Sigmoid colon (tissue), 7 donors: ENCODE measurements around the gene PROP1. TPM values are rescaled to one million over a fixed set of nuclear protein-coding genes. Genes with fewer than 3 reads are reported as not detected.

Experiments
- DNase-seq: peaks from one replicate; pipeline ENCODE4 v3.0.0-alpha.2; 2019
- H3K27ac ChIP-seq, 4 donors: fragments of 200-600 bp; sonication (generic); one replicate each; pipeline ENCODE4 v1.5.1; 2016 to 2019; ENCODE audit warnings: mild to moderate bottlenecking in 1 of 4
- H3K27me3 ChIP-seq, 3 donors: fragments of 200-600 bp; sonication (generic); one replicate each; pipeline ENCODE4 v1.5.1; 2019; ENCODE audit warnings: mild to moderate bottlenecking in 1 of 3
- H3K36me3 ChIP-seq, 4 donors: fragments of 200-600 bp; sonication (generic); one replicate each; pipeline ENCODE4 v1.5.1; 2016 to 2019
- H3K4me1 ChIP-seq, 4 donors: fragments of 200-600 bp; sonication (generic); one replicate each; pipeline ENCODE4 v1.5.1; 2017 to 2019
- H3K4me3 ChIP-seq, 4 donors: fragments of 200-600 bp; sonication (generic); one replicate each; pipeline ENCODE4 v1.5.1; 2017 to 2019; ENCODE audit warnings: mild to moderate bottlenecking in 2 of 4, moderate library complexity in 1 of 4
- H3K9me3 ChIP-seq, 4 donors: fragments of 200-600 bp in 3 of 4; sonication (generic) in 3 of 4; one replicate each; pipeline versions ENCODE4 v1.5.1 to v1.6.1; 2013 to 2019
- EP300 ChIP-seq, 4 donors: sonication (generic); formaldehyde crosslinking; IDR thresholded peaks; one replicate each; pipeline ENCODE4 v1.6.1; 2017; ENCODE audit warnings: antibody characterized with exemption in 4 of 4
- POLR2A ChIP-seq, 2 donors: fragments of 450-650 bp; IDR thresholded peaks; one replicate each; pipeline ENCODE4 v1.6.1; 2016; ENCODE audit warnings: antibody characterized with exemption in 2 of 2, mild to moderate bottlenecking in 2 of 2, moderate library complexity in 2 of 2
- POLR2AphosphoS5 ChIP-seq, 4 donors: sonication (generic); formaldehyde crosslinking; IDR thresholded peaks; one replicate each; pipeline ENCODE4 v1.6.1; 2017; ENCODE audit warnings: antibody characterized with exemption in 4 of 4
- WGBS, 2 donors: extraction: QIAGEN DNeasy Blood & Tissue Kit; methylation state at CpG; one replicate each; pipeline ENCODE4 v1.1.7; 2013; 5-methylcytosine and 5-hydroxymethylcytosine counted together
- intact Hi-C: fragments of 100-400 bp; cut with DNase I; formaldehyde crosslinking; loops from one replicate; pipeline ENCODE4 v1.15.1; 2023
- polyA plus RNA-seq, 3 donors: library from polyadenylated mRNA; stranded (reverse); fragments of 200-250 nt; gene quantifications; one replicate each; pipeline ENCODE4 v1.2.3, GENCODE V29; 2013
- total RNA-seq, 4 donors: library from RNA; depleted of rRNA; stranded (reverse); fragments of >200 nt; gene quantifications; one replicate each; pipeline ENCODE4 v1.1.0, GENCODE V29; 2016
- TF ChIP-seq, protein P1 (sequence below), 4 experiments: fragments of 450-650 bp in 3 of 4; fragments of 200-600 bp in 1 of 4; IDR thresholded peaks; one replicate each; pipeline ENCODE4 v1.5.1; 2016 to 2019; ENCODE audit warnings: antibody characterized with exemption in 4 of 4, mild to moderate bottlenecking in 3 of 4, moderate library complexity in 2 of 4
- donor health status: healthy with polysubstance abuse.
- donor health status: Bipolar disorder and iron deficiency.
- donor health status: healthy.

The PROP1 gene
- total and polyA plus RNA-seq, 7 donors = not detected

DNA sequence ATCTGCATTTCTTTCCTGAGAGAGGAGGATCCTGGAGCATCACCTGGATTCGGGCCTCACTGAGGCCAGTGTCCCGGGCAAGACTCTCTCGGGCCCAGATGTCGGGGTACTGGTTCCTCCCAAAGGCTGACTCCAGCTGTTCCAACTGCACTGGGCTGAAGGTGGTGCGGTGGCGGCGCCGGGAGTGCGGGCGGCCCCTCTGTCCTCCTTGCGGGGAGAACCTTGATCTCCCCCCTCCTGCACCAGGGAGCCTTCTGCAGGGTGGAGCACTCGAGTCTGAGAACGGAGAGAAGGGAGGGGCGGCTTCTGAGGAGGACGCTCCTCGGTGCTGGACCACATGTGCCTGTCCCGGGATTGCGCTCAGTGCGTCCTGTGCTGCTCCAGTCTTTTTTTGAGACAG lies 2.0 kb downstream of the PROP1 start:
- H3K4me3 ChIP-seq = no peak overlapping the region
- no peaks in the 10 kb centered on the region for H3K4me1 ChIP-seq
- H3K27ac ChIP-seq = no peak overlapping the region
- intact Hi-C loops = no loop called here
- DNase-seq = no peak
- TF ChIP-seq POLR2AphosphoS5 (IDR thresholded peaks at IDR 0.05) = no peak
- TF ChIP-seq POLR2A (IDR thresholded peaks at IDR 0.05) = no peak
- no peak for TF ChIP-seq EP300 (IDR thresholded peaks at IDR 0.05)
- TF ChIP-seq, protein P1, sequence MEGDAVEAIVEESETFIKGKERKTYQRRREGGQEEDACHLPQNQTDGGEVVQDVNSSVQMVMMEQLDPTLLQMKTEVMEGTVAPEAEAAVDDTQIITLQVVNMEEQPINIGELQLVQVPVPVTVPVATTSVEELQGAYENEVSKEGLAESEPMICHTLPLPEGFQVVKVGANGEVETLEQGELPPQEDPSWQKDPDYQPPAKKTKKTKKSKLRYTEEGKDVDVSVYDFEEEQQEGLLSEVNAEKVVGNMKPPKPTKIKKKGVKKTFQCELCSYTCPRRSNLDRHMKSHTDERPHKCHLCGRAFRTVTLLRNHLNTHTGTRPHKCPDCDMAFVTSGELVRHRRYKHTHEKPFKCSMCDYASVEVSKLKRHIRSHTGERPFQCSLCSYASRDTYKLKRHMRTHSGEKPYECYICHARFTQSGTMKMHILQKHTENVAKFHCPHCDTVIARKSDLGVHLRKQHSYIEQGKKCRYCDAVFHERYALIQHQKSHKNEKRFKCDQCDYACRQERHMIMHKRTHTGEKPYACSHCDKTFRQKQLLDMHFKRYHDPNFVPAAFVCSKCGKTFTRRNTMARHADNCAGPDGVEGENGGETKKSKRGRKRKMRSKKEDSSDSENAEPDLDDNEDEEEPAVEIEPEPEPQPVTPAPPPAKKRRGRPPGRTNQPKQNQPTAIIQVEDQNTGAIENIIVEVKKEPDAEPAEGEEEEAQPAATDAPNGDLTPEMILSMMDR (IDR thresholded peaks at IDR 0.05) = no peak
- H3K36me3 ChIP-seq = no peaks in the 10 kb centered on the region
- WGBS, 2 donors = 84 to 89% methylated on average over 19 of the region's 19 CpGs
- H3K27me3 ChIP-seq = peaks cover 0 to 38% (median 11%) of the 10 kb centered on the region in 3 donors
- H3K9me3 ChIP-seq = no peaks in the 10 kb centered on the region

DNA sequence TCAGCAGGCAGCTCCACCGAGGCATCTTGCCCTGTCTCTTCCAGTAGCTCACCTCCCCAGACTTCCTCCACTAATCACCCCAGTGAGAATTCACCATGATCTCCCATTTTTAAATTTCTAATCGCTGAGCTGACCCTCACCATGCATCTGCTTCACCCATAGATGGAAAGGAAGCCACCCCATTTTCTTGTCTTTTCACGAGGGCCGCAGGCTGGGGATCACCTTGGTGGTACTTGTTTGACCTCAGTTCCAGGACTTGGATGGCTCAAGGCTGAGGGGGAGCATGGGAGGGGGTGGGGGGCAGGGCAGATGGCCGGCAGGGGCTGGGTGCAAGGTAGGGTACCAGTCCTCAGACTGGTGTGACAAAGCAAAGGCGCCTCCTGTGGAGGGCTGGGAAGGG lies 3.6 kb downstream of the PROP1 start:
- Histone ChIP-seq H3K4me3 (no peak overlapping the region), H3K27me3 (peaks cover 0 to 38% (median 11%) of the 10 kb centered on the region in 3 donors), H3K9me3 (no peaks in the 10 kb centered on the region), H3K4me1 (no peaks in the 10 kb centered on the region), H3K36me3 (no peaks in the 10 kb centered on the region), H3K27ac (no peak overlapping the region)
- intact Hi-C loops = no loop called here
- 86 to 88% methylated on average over 6 of the region's 6 CpGs for WGBS, 2 donors
- DNase-seq = no peak
- TF ChIP-seq EP300 (IDR thresholded peaks at IDR 0.05) (no peak), POLR2A (IDR thresholded peaks at IDR 0.05) (no peak), POLR2AphosphoS5 (IDR thresholded peaks at IDR 0.05) (no peak)
- TF ChIP-seq, protein P1 (IDR thresholded peaks at IDR 0.05) = no peak

DNA sequence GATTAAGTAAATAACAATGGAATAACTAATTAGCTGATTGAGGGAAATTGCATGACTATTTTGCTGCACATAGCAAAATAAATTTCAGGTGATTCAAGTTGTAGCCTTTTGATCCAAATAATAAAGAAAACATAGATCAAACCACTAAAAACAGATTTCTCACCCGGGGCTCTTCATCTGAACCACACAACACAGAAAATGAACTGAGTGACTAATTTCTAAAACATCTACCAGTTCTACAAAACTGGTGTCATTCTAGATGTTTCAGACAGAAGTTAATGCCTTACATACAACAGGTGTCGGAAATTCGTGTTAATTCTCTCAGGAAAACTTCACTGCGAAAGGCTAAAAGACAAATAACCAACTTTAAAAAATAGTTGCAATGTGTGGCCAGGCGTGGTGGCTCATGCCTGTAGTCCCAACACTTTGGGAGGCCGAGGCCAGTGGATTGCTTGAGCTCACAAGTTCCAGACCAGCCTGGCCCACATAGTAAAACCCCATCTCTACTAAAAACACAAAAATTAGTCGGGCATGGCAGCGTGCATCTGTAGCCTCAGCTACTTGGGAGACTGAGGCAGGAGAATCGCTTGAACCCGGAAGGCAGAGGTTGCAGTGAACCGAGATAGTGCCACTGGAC lies 6.9 kb downstream of the PROP1 start:
- H3K27ac ChIP-seq = no peak overlapping the region
- H3K27me3 ChIP-seq = peaks cover 9 to 44% (median 13%) of the 10 kb centered on the region in 3 donors
- intact Hi-C loops = no loop called here
- H3K9me3 ChIP-seq = no peaks in the 10 kb centered on the region
- no peak overlapping the region for H3K4me3 ChIP-seq
- 86 to 87% methylated on average over 11 of the region's 11 CpGs for WGBS, 2 donors
- no peak for DNase-seq
- no peaks in the 10 kb centered on the region for H3K4me1 ChIP-seq
- no peaks in the 10 kb centered on the region for H3K36me3 ChIP-seq
- TF ChIP-seq POLR2AphosphoS5 (IDR thresholded peaks at IDR 0.05) (no peak), EP300 (IDR thresholded peaks at IDR 0.05) (no peak)

DNA sequence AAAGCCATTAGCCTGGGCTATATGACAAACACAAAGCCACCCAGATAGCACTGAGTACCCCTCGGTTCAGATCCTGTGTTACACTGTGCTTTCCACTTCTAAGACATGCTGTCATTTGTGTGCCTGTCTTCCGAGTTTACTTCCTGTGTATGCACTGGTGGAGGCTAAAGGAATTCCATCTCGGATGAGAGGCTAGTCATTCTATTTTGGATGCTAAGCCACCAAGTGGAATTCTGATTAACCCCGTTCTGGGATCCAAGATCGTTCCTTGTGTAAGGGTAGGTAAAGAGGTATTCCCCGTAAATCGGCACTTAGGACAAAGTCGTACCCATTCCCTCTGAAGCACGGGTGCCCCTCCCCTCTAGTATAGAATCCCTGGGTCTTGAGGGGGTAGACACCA lies 8.7 kb downstream of the PROP1 start:
- intact Hi-C loops = no loop called here
- Histone ChIP-seq H3K36me3 (no peaks in the 10 kb centered on the region), H3K4me3 (no peak overlapping the region), H3K27me3 (peaks cover 13 to 60% (median 26%) of the 10 kb centered on the region in 3 donors), H3K4me1 (no peaks in the 10 kb centered on the region), H3K27ac (no peak overlapping the region), H3K9me3 (no peaks in the 10 kb centered on the region)
- WGBS, 2 donors = 72% methylated on average over 9 of the region's 9 CpGs
- TF ChIP-seq EP300 (IDR thresholded peaks at IDR 0.05) = no peak
- DNase-seq = no peak

DNA sequence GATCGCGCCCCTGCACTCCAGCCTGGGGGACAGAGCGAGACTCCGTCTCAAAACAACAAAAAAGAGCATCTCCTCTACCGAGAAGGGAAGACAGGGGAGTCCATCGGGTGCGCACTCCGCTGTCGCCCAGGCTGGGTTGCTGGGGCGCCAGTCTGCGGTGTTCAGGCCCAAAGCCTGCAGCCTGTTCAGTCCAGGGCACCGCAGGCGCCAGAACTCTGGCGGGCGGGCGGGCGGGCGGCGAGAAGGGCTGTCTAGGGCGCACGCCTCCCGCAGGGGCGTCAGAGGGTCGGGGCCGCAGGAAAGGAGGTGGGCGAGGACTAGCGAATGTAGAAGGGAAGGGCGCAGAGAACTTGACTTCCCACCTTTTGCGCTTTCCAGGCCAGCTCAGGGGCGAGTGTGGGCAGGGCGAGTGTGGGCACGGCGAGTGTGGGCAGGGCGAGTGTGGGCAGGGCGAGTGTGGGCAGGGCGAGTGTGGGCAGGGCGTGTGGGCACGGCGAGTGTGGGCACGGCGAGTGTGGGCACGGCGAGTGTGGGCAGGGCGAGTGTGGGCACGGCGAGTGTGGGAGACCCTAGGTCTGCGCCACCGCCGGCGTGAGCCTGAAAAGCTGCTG lies 10.5 kb downstream of the PROP1 start:
- no peaks in the 10 kb centered on the region for H3K4me1 ChIP-seq
- no peak for DNase-seq
- H3K4me3 ChIP-seq = no peak overlapping the region
- no peak overlapping the region for H3K27ac ChIP-seq
- WGBS, 2 donors = 19 to 24% methylated on average over 50 of the region's 50 CpGs
- intact Hi-C loops = no loop called here
- peaks cover 18 to 78% (median 44%) of the 10 kb centered on the region in 3 donors for H3K27me3 ChIP-seq
- H3K9me3 ChIP-seq = no peaks in the 10 kb centered on the region
- TF ChIP-seq POLR2A (IDR thresholded peaks at IDR 0.05) = no peak
- TF ChIP-seq, protein P1 (IDR thresholded peaks at IDR 0.05) = no peak
- no peak for TF ChIP-seq EP300 (IDR thresholded peaks at IDR 0.05)
- TF ChIP-seq POLR2AphosphoS5 (IDR thresholded peaks at IDR 0.05) = no peak
- no peaks in the 10 kb centered on the region for H3K36me3 ChIP-seq
